Stimulated activated naive CD4-positive, alpha-beta T cell treated with Interleukin-2 at 50 U/mL for 16 hours (primary cell): ENCODE results near the gene FRS3.

Source experiments
- DNase-seq: peaks from one replicate; lab custom pipeline; 2025; lab: John Stamatoyannopoulos, UW

FRS3 gene

GRCh38 chr6:41741625-41742490 is 37.8 kb downstream of the FRS3 start:
- no peak for DNase-seq

- DNase-seq, result no peak
These were observed 39.1 kb downstream of the FRS3 start for GRCh38 chr6:41740366-41741162.

- no peak for DNase-seq
These were observed 40.7 kb downstream of the FRS3 start for GRCh38 chr6:41739041-41739440.

- DNase-seq, result no peak
These were observed 42.0 kb downstream of the FRS3 start for GRCh38 chr6:41737591-41738130.

- no peak for DNase-seq
These were observed 42.7 kb downstream of the FRS3 start for GRCh38 chr6:41736800-41737555.

- no peak for DNase-seq
These were observed 43.4 kb downstream of the FRS3 start for GRCh38 chr6:41736186-41736733.

GRCh38 chr6:41735427-41736185 is 44.1 kb downstream of the FRS3 start, which contains the start of gene TFEB:
TSS of gene TFEB (minus strand) at chr6:41735608. CDS start at chr6:41691213, 44,395 bp downstream.
- DNase-seq, result peak; percentile 93

GRCh38 chr6:41734666-41735426 is 44.9 kb downstream of the FRS3 start:
- DNase-seq, result peak; percentile 65

- DNase-seq, result peak; percentile 49
These were observed 45.7 kb downstream of the FRS3 start for GRCh38 chr6:41733707-41734665.

- DNase-seq, result no peak
These were observed 46.4 kb downstream of the FRS3 start for GRCh38 chr6:41733360-41733706.

- peak; percentile 61 for DNase-seq
These were observed 46.9 kb downstream of the FRS3 start for GRCh38 chr6:41732591-41733359.

GRCh38 chr6:41732149-41732548 is 47.6 kb downstream of the FRS3 start:
- no peak for DNase-seq

GRCh38 chr6:41731561-41732086 is 48.1 kb downstream of the FRS3 start:
- DNase-seq, result no peak

GRCh38 chr6:41730531-41731436 is 48.9 kb downstream of the FRS3 start:
- DNase-seq, result no peak

- DNase-seq, result no peak
These were observed 50.1 kb downstream of the FRS3 start for GRCh38 chr6:41729624-41730023.

- DNase-seq, result no peak
These were observed 50.7 kb downstream of the FRS3 start for GRCh38 chr6:41728954-41729353.
